ENCODE measurements around the gene COMP.
A peak's percentile ranks its signal among the peaks of the same experiment; 100 is the strongest.

The COMP gene

GRCh38 chr19:18804139-18804601 lies 13.1 kb upstream of the COMP start:
- no peak for DNase-seq (ENCODE audit: low read depth in 2 of 2)

- no peak for DNase-seq (ENCODE audit: low read depth in 2 of 2)
These were observed 12.5 kb upstream of the COMP start for GRCh38 chr19:18803550-18804138.

- DNase-seq (ENCODE audit: low read depth in 2 of 2), result no peak
These were observed 11.2 kb upstream of the COMP start for GRCh38 chr19:18802354-18802753.

GRCh38 chr19:18800636-18801035 lies 9.5 kb upstream of the COMP start:
- no peak for DNase-seq (ENCODE audit: low read depth in 2 of 2)

- DNase-seq (ENCODE audit: low read depth in 2 of 2), result no peak
These were observed 9.0 kb upstream of the COMP start for GRCh38 chr19:18800079-18800478.

- no peak for DNase-seq (ENCODE audit: low read depth in 2 of 2)
These were observed 8.4 kb upstream of the COMP start for GRCh38 chr19:18799389-18799970.

- no peak for DNase-seq (ENCODE audit: low read depth in 2 of 2)
These were observed 7.6 kb upstream of the COMP start for GRCh38 chr19:18798384-18799352.

- no peak for DNase-seq (ENCODE audit: low read depth in 2 of 2)
These were observed 5.1 kb upstream of the COMP start for GRCh38 chr19:18796239-18796638.

GRCh38 chr19:18795540-18795939 lies 4.4 kb upstream of the COMP start:
- no peak for DNase-seq (ENCODE audit: low read depth in 2 of 2)

- DNase-seq (ENCODE audit: low read depth in 2 of 2), result no peak
These were observed 3.6 kb upstream of the COMP start for GRCh38 chr19:18794692-18795091.

- DNase-seq (ENCODE audit: low read depth in 2 of 2), result no peak
These were observed 2.9 kb upstream of the COMP start for GRCh38 chr19:18794029-18794313.

GRCh38 chr19:18793144-18794028 lies 2.3 kb upstream of the COMP start:
- DNase-seq (ENCODE audit: low read depth in 2 of 2), result no peak

GRCh38 chr19:18792661-18793060 lies 1.6 kb upstream of the COMP start:
- no peak for DNase-seq (ENCODE audit: low read depth in 2 of 2)

- no peak for DNase-seq (ENCODE audit: low read depth in 2 of 2)
These were observed 192 bp upstream of the COMP start for GRCh38 chr19:18791315-18791678.

- peak in 1 of 2 donors; percentile 8 for DNase-seq (ENCODE audit: low read depth in 2 of 2)
These were observed 1.1 kb downstream of the COMP start for GRCh38 chr19:18789883-18790565.

- no peak for DNase-seq (ENCODE audit: low read depth in 2 of 2)
These were observed 1.7 kb downstream of the COMP start for GRCh38 chr19:18789422-18789869.

GRCh38 chr19:18788529-18789421 lies 2.3 kb downstream of the COMP start:
- DNase-seq (ENCODE audit: low read depth in 2 of 2), result no peak

GRCh38 chr19:18785179-18786124 lies 5.7 kb downstream of the COMP start:
- peak; percentile 12 to 38 for DNase-seq (ENCODE audit: low read depth in 2 of 2)

- no peak for DNase-seq (ENCODE audit: low read depth in 2 of 2)
These were observed 6.4 kb downstream of the COMP start for GRCh38 chr19:18784786-18785120.
